GM12864 (cell line): ENCODE measurements around the gene HBQ1.
A peak's percentile ranks its signal among the peaks of the same experiment; 100 is the strongest.
"Not testable (repeated sequence)": the region's sequence is repeated elsewhere in the genome, so short reads cannot be mapped to it uniquely, and the experiment has no call there.

Experiments used
- DNase-seq: peaks from one replicate; pipeline ENCODE4 v3.0.0-alpha.2; 2011; ENCODE audit warnings: low read depth
- H3K4me3 ChIP-seq: 2 replicates; pipeline ENCODE4 v1.5.1; 2011; ENCODE audit warnings: mild to moderate bottlenecking, low read depth, low read length, control low read depth
- CTCF ChIP-seq: IDR thresholded peaks from 2 replicates; pipeline ENCODE4 v1.5.1; 2011; ENCODE audit warnings: low read depth, mild to moderate bottlenecking, moderate library complexity, low read length, control low read depth, inconsistent platforms; ENCODE audit errors: missing control alignments

The HBQ1 gene

DNA sequence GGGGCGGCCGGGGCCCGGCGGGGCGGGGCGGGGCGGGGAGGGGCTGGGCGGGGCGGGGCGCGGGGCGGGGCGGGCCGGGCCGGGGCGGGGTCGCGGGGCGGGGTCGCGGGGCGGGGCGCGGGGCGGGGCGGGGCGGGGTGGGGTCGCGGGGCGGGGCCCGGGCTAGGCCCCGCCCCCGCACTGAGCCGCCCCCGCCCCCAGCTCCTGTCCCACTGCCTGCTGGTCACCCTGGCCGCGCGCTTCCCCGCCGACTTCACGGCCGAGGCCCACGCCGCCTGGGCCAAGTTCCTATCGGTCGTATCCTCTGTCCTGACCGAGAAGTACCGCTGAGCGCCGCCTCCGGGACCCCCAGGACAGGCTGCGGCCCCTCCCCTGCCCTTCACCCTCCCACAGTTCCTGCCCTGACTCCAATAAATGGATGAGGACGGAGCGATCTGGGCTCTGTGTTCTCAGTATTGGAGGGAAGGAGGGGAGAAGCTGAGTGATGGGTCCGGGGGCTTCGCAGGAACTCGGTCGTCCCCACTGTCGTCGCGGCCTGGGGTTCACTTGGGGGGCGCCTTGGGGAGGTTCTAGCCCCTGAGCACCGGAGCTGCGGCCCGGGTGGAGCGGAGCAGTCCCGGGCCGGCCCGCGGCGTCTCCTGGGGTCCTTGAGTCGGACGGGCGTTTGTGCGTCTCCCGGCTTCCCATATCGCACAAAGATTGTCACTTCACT lies 15.3 kb upstream of the HBQ1 start:
- TF ChIP-seq CTCF, result no peak
- peak overlapping the region; percentile 4 for H3K4me3 ChIP-seq
- no peak for DNase-seq

DNA sequence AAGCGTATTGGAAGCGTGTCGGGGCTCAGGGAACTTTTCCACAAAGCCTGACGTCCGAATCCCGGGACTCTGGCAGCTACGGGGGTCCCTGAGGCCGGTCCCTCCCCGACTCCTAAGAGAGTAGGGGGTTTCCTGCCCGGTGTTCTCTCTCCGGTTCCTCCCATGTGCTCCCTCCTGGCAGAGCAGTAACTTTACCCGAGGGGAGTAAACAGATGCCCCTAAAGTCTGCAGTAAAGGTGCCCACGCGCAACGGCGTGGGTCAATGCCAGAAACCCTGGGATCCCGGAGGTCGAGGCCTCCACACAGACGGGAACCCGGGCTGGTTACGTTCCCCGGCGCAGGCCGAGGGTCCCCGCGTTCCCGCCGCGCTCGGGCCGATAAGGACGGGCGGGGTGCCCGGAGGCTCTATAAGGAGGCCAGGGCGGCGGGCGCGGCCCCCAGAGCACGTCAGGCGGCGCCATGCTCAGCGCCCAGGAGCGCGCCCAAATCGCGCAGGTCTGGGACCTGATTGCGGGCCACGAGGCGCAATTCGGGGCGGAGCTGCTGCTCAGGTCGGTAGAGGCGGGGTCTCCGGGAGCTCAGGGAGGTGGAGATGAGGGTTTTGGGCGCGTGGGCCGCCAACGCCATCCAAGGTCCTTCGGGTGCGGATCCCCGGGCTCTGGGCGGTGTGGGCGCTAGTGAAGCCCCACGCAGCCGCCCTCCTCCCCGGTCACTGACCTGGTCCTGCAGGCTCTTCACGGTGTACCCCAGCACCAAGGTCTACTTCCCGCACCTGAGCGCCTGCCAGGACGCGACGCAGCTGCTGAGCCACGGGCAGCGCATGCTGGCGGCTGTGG lies 14.5 kb upstream of the HBQ1 start, which contains the start of gene HBM:
TSS of gene HBM (plus strand) at position 440 of the 836 bp plus-strand sequence. CDS start at position 460, 20 bp downstream.
- peak within 1 kb of the TSS; percentile 4 for H3K4me3 ChIP-seq
- no peak for DNase-seq
- TF ChIP-seq CTCF, result no peak

DNA sequence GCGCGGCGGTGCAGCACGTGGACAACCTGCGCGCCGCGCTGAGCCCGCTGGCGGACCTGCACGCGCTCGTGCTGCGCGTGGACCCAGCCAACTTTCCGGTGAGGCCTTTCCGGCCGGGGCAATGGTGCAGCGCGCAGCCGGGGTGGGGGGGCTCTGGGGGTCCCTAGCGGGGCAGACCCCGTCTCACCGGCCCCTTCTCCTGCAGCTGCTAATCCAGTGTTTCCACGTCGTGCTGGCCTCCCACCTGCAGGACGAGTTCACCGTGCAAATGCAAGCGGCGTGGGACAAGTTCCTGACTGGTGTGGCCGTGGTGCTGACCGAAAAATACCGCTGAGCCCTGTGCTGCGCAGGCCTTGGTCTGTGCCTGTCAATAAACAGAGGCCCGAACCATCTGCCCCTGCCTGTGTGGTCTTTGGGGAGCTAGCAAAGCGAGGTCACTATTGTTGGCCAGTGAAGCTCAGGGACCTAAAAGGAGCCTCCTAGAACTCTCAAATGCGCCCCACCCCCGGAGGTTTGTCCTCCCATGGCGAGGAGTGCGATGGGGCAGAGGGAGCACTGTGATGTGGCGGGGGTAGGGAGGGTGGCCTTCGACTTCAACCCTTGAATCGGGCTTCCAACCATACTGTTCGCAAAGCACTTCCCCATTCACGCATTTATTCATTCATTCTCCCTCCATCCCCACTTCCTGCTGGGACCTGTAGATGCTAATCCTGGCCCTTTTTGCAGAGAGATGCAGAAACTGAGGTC lies 13.7 kb upstream of the HBQ1 start:
- DNase-seq, result no peak
- H3K4me3 ChIP-seq, result no peak overlapping the region
- no peak for TF ChIP-seq CTCF

GRCh38 chr16:167122-167690 lies 13.1 kb upstream of the HBQ1 start:
- no peak for DNase-seq
- no peak overlapping the region for H3K4me3 ChIP-seq
- TF ChIP-seq CTCF, result no peak

- H3K4me3 ChIP-seq, result no peak overlapping the region
- no peak for DNase-seq
- no peak for TF ChIP-seq CTCF
These were observed 11.8 kb upstream of the HBQ1 start for GRCh38 chr16:168424-168823.

- H3K4me3 ChIP-seq, result no peak overlapping the region
These were observed 11.2 kb upstream of the HBQ1 start for GRCh38 chr16:169014-169413.

GRCh38 chr16:170088-170507 lies 10.2 kb upstream of the HBQ1 start:
- H3K4me3 ChIP-seq, DNase-seq: not testable (repeated sequence)

More at GRCh38 chr16:169014-169413, 11.2 kb upstream of the HBQ1 start:
- no peak for TF ChIP-seq CTCF
- DNase-seq, result no peak
